Activated T-helper 9 cell treated with anti-CD3 and anti-CD28 coated beads, Interleukin-2, amount 50 U/mL, for 16 hours (primary cell): ENCODE measurements around the gene SDHC.
"Not testable (repeated sequence)": the region's sequence is repeated elsewhere in the genome, so short reads cannot be mapped to it uniquely, and the experiment has no call there.

Source experiments
- DNase-seq: peaks from one replicate; pipeline ENCODE4 v3.0.0-alpha.2; 2020; ENCODE audit warnings: low read depth

Gene SDHC

DNA sequence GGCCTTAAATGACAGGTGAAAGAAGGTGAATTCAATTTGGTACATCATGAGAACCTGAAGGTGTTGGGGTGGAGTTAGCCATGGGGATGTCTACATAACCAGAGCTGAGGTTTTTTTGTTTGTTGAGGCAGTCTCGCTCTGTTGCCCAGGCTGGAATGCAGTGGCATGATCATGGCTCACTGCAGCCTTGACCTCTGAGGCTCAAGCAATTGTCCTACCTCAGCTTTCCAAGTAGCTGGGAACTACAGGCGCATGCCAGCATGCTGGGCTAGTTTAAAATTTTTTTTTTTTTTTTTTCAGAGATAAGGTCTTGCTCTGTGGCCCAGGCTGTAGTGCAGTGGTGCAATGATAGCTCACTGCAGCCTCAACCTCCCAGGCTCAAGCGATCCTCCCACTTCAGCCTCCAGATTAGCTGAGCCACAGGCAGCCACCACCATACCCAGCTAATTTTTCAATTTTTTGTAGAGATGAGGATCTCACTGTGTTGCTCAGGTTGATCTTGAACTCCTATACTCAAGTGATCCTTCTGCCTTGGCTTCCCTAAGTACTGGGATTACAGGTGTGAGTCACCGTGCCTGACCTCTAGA, 2.5 kb upstream of the SDHC start:
- DNase-seq = no peak

DNA sequence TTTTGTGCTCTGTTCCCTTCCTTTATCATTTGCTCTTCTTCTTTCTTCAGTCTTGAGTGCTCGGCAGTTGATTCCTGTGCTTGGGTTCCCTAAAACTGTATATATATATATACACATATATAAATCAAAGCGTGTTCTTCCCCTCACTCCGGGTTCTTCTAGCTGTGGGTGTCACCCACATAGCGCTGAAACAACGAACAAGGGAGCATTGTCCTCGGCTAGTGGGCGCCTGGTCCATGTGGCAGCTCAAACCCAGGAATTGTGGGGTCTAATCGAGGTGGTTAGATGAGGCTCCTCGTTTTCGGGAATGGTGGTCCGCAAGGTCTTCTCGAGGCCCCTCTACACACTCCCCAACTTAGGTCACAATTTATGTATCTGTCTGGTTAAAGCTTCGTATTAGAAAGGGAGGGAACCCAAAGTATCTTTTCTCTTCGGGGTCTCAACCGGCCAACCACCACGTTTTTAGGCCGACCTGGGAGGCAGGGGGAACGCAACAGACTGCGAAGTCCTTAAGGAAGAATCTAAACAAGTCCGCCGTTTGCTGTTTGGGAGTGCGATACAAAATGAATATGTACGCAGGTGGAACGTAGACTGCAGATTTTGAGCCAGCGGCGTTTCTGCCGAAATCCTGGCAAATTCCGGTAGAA, 504 bp upstream of the SDHC start:
- no peak for DNase-seq

DNA sequence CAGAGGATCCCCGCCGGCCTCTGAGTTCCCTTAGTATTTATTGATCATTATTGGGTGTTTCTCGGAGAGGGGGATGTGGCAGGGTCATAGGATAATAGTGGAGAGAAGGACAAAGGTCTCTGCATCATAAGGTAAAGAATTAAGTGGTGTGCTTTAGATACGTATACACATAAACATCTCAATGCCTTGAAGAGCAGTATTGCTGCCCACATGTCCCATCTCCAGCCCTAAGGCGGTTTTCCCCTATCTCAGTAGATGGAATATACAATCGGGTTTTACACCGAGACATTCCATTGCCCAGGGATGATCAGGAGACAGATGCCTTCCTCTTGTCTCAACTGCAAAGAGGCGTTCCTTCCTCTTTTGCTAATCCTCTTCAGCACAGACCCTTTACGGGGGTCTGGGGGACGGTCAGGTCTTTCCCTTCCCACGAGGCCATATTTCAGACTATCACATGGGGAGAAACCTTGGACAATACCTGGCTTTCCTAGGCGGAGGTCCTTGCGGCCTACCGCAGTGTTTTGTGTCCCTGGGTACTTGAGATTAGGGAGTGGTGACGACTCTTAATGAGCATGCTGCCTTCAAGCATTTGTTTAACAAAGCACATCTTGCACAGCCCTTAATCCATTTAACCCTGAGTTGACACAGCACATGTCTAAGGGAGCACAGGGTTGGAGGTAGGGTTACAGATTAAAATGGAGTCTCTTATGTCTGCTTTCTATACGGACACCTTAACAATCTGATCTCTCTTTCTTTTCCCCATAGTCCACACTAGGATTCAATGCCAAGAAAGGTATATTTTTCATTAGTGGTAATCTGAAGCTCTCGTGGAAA, 1.9 kb downstream of the SDHC start:
- not testable (repeated sequence) for DNase-seq

DNA sequence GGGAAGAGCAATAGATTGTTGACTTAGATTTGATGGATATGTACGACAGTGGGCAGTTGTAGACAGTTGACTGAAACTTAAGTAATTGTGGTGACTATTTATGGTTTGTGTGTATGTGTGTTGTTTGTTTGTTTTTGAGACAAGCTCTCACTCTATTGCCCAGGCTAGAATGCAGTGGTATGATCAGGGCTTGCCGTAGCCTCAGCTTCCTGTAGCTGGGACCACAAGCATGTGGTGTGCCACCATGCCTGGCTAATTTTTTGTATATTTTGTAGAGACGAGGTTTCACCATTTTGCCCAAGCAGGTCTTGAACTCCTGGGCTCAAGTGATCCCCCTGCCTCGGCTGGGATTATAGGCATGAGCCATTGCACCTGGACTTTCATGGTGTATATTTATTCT, 9.8 kb downstream of the SDHC start:
- DNase-seq = no peak

DNA sequence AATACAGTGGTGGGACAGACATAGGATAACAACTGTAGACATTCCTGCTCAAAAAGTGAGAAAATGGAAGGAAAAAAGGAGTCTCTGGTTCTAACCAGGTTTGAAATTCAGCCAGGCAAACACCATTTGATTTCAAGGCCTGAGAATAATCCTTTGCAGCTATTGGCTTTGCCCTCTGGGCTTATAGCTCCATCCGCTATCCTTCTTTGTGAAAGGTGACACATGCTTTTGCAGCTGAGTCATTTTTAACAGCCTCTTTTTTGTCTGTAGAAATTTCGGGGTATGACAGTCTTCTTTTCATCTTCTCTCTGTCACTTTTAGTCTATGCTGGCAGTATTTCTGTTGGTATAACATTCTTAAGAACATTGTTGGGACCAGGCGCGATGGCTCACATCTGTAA, 16.2 kb downstream of the SDHC start:
- no peak for DNase-seq

DNA sequence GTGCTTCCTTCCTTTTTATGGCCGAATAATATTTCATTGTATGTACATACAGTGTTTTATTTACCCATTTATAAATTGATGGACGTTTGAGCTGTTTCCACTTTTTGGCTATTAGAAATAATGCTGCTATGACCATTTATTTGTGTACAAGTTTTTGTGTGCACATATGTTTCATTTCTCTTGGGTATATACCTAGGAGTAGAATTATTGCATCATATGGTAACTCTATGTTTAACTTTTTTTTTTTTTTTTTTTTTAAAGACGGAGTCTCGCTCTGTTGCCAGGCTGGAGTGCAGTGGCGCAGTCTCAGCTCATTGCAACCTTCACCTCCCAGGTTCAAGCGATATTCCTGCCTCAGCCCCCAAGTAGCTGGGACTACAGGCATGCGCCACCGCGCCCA, 19.0 kb downstream of the SDHC start:
- DNase-seq = no peak

DNA sequence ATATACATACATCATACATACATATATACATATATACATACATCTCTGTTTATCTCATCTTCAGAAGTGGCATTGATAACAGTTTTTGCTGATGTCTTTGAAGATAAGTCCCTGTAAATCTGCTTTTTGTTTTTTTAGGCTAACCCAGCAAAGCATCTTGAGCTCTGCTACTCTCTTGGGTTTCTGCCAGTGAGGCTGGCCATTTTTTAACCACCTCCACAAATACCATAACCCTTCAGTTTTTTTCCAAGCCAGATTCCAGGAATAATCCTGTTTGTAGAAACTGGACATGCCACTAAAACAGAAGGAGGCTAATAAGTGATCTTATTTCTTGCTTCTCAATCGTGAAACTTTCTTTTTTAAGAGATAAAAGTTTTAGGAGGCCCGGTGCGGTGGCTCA, 21.6 kb downstream of the SDHC start:
- DNase-seq = no peak

DNA sequence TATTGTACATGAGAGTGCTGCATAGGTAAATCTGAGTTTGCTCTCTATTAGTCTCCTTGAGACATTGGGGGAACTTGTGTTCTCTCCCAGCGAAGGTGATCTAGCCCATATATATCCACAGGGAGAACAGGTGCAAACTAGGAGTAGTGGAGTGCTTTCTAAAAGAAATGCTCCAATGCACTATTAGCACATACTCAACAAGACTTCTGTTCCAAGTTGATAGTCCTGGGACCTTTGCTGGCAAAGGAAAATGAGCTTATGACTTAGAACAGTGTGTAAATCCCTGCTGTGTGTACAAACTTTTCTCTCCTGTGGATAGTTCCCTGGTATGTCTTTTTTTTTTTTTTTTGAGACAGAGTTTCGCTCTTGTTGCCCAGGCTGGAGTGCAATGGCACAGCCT, 28.0 kb downstream of the SDHC start:
- no peak for DNase-seq

DNA sequence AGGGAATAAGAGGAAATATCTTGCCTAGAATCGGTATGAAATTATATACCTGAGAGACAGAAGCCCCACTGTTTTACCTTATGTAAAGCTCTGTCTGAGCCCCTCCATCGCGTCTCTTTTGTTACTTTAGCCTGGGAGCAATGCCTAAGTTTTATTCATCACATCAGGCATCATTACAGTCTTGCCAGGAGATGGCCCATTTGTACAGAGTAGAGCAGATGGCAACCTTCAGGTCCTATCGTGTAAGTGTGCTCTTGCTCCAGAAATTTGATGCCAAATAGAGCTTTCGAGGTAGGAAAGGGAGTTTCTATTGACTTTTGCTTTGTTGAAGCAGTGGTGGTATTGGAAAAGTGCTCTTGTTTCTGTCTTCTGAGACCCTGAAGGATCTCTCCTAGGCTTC, 28.6 kb downstream of the SDHC start:
- no peak for DNase-seq

DNA sequence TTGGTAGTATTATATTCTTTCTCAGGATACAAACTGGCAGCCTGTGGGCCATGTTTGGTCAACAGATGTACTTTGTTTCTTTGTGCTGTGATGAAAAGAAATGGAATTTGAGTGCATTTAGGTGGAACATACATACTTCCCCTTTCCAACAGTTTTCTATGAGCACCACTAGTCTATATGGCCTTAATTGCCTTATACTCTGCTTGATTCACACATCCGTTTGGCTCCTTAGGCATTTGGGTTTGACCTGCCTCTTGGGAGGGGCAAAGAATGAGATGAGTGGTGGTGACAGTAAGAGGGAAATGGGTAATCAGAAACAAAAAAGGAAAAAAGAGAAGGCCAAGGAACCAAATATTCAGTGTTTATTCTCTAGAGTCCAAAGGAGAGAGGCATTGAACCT, 36.5 kb downstream of the SDHC start:
- DNase-seq = no peak

DNA sequence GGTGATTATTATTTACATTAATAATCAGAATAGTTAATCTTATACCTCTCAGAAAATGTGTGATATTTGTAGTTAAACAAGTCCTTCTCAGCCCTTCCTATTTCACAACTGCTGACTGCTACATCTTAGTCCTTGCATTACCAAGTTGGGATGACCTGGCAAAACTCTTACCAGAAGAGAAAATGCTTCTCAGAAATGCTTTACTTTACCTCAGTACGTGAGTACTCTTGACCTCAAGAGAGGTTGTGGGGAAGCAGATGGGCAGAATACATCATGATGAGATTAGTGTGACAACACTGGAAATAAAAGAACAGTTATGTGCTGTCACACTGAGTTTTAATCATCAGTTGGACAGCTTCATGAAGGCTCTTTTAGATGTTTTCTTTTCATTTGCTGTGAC, 37.3 kb downstream of the SDHC start:
- no peak for DNase-seq

DNA sequence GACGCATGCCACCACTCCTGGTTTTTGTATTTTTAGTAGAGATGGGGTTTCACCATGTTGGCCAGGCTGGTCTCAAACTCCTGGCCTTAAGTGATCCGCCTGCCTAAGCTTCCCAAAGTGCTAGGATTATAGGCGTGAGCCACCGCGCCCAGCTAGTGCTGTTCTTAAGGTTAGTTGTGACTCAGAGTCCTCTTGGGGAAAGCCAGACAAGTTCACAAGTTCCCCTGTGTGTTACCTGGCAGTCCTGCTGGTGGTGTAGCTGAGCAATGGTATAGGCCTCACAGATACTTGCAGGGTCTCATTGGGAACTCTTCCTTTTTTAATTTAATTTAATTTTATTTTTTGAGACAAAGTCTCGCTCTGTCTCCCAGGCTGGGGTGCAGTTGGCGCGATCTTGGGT, 42.9 kb downstream of the SDHC start:
- DNase-seq = no peak

DNA sequence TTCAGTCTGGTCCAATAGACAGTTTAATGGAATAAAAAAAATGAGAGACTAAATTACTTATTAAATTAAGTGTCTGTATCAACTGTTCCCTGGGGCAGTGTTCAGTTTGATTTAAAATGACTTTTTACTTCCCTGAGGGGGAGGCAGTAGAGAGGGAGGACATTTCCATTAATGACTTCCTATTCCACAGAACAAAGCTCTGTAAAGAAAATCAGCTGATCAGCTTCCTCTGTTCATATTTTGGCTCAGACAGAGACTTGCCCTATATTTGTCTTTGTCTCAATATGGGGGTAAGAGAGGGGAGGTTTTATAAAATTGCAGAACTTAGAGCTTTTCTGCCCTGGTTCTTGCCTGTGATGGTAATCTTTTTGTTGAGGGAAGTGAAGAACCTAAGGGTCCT, 45.1 kb downstream of the SDHC start:
- DNase-seq = no peak

DNA sequence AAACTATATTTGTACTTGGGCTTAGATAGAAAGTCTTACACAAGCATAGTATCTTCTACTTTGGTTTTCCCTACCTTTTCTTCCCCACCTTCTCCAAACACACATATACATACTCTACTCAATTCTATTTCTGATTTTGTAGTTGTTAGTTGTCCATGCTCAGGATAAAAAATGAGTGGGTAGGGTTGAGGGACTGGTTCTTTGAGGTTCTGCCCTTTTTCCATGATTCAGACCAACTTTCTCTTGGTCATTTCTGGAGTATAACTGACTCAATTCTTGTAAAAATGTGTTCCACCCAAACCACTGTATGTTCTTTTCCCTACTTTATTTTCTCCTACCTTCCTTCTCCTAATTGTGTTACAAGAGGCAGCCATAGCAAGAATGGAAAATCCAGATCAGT, 50.2 kb downstream of the SDHC start:
- no peak for DNase-seq

DNA sequence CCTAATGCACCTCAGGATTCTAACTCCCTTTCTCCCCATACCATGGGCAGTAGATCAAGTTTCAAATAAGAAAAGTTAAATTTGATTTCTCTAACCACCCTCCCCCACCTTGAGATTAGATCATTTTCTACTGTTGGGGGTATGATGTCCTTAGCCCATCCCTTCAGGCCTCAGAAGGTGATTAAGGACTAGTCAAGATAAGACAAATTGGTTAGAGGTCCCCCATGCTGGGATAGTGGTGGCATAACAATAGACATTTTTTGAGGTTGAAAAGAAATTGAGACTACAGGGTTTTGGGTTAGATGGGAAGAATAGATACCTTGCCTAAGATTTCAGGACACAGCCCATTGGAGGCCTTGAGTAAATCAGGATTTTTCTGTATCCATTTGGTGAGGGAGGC, 51.0 kb downstream of the SDHC start:
- DNase-seq = no peak

DNA sequence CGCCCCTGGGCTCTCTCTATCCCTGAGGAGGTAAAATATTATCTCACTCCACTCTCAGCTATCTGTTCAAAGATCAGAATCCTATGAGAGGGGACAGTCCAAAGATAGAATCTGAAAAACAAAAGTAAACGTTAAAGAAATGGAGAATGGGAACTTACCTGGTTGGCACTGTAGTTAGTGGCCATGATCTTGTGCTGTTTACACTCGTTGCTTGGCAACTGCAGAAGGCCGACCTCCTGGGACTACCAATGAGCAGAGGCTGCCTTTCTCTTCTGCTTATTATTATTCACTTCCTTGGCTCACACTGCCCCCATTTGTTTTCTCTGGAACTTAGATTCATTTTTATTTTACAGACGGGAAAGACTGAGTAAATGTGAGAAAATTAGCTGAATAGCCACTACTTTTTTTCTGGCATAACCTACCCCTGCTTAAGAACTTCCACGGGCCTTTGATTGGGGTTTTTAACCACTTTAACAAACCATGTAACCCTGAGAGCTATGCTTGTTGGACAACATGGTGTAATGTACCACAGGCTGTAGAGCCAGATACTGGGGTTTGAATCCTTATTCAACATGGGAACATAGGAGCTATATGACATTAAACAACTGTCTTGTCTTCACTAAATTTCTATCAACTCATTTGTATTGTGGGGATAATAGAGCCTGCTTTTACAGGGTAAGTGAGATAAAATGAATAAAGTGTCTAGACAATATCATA, 53.7 kb downstream of the SDHC start, which contains the start of gene CFAP126:
Gene CFAP126, minus strand, starts transcription at position 193 of the 717 bp plus-strand sequence. Its CDS starts 8 bp downstream, at position 185.
- DNase-seq = peak; percentile 13

DNA sequence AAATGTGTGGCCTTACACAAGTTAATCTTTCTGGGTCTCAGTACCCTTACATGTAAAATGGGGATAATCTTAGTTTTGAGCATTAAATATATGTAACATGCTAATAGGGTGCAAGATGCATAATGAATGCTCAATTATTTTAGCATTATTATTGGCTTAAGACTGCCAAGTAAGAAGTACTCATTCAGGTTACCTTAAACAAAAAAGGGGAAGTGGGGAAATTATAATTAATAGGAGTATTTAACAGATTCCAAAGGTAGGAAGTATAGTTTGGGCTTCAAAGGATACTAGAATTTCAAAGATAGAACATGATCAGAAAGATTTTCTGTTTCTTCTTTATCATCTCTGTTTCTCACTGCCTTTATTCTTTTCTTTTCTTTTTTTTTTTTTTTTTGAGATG, 59.3 kb downstream of the SDHC start:
- DNase-seq = no peak

DNA sequence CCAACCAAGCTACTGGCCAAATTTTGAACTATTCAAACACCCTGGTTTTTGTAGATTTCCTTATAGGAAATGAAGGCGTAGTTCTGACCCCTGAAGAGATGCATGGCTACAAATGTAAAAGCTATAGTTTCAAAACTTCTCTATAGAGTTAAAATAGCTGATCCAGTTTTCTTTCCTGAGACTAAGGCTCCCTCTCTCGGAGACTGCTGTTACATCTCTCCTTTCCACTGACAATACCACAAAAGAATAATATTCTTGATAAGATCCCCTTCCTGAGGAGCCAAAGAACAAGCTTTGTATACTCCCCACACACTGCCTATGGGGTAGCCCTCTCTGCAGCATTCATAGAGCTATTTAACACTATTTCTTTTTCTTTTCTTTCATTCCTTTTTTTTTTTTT, 60.2 kb downstream of the SDHC start:
- DNase-seq = no peak

DNA sequence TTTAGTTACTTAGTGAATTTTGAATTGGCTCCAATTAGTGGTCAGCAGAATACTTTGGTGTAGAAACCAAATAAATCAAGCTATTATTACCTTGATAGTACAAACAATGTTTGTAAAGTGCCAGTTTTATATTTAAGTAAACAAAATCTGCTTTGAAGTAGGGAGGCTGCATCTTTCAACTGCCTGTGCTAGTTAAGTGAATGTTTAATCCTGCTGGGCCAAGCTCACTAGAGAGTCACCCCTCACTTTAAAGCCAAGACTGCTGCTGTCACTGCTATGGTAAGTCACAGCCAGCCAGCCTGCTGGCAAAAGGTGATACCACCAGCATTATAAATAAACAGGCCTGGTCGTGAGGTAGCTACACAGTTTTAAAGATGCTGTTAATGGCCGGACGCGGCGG, 63.8 kb downstream of the SDHC start:
- DNase-seq = no peak

DNA sequence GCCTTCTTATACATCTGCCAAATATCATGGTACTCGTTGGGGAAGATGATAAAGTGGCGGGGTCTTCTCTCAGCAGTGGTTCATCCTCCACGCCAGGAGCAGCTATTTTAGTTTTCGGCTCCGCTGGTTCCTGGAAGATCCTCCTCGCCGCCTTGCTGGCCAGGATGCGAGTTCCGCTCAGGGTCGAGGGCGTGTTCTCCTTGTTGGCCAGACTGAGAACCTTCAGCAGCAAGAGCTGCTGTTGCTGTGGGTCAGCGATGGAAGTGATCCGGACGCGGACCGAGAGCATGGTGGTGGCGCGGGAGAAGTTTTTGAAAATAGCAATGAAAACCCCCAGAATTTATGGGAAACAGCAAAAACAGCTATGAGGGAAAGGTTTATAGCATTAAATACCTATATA, 64.9 kb downstream of the SDHC start:
- no peak for DNase-seq

DNA sequence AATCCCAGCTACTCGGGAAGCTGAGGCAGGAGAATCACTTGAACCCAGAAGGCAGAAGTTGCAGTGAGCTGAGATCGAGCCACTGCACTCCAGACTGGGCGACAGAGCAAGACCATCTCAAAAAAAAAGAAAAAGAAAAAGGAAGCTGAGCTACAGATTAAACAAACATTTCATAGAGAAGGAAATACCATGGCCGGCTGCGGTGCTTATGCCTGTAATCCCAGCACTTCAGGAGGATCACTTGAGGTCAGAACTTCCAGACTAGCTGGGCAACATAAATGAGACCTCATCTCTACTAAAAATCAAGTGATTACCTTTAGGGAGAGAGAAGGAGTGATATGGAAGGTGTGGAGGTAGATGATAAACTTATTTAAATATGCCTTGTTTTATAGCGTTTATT, 67.5 kb downstream of the SDHC start:
- no peak for DNase-seq

DNA sequence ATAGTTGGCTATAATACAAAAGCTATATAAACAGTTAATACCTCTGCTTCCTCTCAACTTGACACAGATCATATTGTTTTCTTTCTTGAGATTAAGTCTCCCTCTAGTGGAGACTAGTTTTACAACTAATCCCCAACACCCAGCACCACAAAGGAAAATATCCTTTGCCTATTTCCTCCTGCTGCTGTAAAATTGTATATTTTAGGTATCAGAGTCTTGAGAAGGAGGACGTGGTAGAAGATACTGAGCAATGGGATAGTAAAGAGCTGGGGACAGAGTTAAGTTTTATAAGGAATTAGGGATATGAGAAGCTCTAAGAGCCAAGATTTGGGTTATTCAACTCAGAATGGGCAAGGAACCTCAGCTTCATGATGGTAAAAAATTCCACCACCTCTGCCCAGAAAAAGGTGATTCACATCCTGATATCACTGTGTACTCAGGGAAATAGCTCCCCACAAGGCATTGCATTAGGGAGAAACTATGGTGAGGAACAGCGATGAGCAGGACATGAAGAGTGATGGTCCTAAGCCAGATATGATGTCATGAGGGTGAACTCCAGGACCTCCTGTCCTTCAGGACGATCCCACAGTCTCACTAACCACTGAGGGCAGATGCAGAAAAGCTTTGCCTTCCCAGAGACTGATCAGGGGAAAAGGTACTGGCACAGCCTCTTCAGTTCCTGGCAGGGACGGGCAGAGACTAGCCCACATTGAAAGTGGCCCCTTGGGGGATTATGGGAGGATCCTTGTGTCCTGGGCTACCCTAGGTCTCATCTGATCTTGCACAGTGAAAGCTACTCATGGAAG, 68.2 kb downstream of the SDHC start:
- DNase-seq = no peak
